ENCODE measurements around the gene OR13C5. TPM values are rescaled to one million over a fixed set of nuclear protein-coding genes. Genes with fewer than 3 reads are reported as not detected.

Gene OR13C5
- polyA plus RNA-seq, 3 donors = not detected

GRCh38 chr9:104555521-104555920 is 43.7 kb downstream of the OR13C5 start:
- DNase-seq = no peak

- no peak for DNase-seq
Measured at GRCh38 chr9:104553261-104553660, 46.0 kb downstream of the OR13C5 start.

Other genes starting within 250 kb of the OR13C5 start
- not detected for gene OR13F1, start 95.2 kb downstream of the OR13C5 start, polyA plus RNA-seq (ENCODE audit: insufficient read length in 3 of 3)
- gene OR13C4, start 72.2 kb downstream of the OR13C5 start, polyA plus RNA-seq (ENCODE audit: insufficient read length in 3 of 3) = not detected
- not detected for gene OR13C3, start 62.6 kb downstream of the OR13C5 start, polyA plus RNA-seq (ENCODE audit: insufficient read length in 3 of 3)
- gene OR13C8, start 30.2 kb downstream of the OR13C5 start, polyA plus RNA-seq (ENCODE audit: insufficient read length in 3 of 3) = not detected
- gene OR13C2, start 6.2 kb upstream of the OR13C5 start, polyA plus RNA-seq (ENCODE audit: insufficient read length in 3 of 3) = under 1 TPM in 1 of 3 donors, not detected in 2; 0.09 TPM
- not detected for gene OR13C9, start 18.8 kb upstream of the OR13C5 start, polyA plus RNA-seq (ENCODE audit: insufficient read length in 3 of 3)
- gene OR13D1, start 95.1 kb upstream of the OR13C5 start, polyA plus RNA-seq (ENCODE audit: insufficient read length in 3 of 3) = not detected
- gene NIPSNAP3A, start 148.3 kb upstream of the OR13C5 start, polyA plus RNA-seq (ENCODE audit: insufficient read length in 3 of 3) = 10 to 100 TPM; 45.6 to 51.4 (median 50.8) TPM
- gene NIPSNAP3B, start 164.7 kb upstream of the OR13C5 start, polyA plus RNA-seq (ENCODE audit: insufficient read length in 3 of 3) = 10 to 100 TPM in 2 of 3 donors, 1 to 10 TPM in 1; 8.8 to 15.2 (median 14.9) TPM

All from renal pelvis (tissue), 4 donors.